Endothelial cell of coronary artery (primary cell): ENCODE data around the gene TFF1. TPM values are rescaled to one million over a fixed set of nuclear protein-coding genes. Genes with fewer than 3 reads are reported as not detected.

Experiments used
- total RNA-seq: library from RNA; depleted of rRNA; stranded (reverse); fragments of >200 nt; gene quantifications from 2 replicates; pipeline ENCODE4 v1.2.3, GENCODE V29; 2014

Gene TFF1
- not detected in 2 replicates for total RNA-seq

GRCh38 chr21:42366292-42367010 lies at the start of gene TFF1:
Gene TFF1, minus strand, starts transcription at chr21:42366535. Its CDS starts 40 bp downstream, at chr21:42366495.

GRCh38 chr21:42403611-42404231 lies 37.4 kb upstream of the TFF1 start, which contains the start of gene UBASH3A:
Gene UBASH3A, plus strand, starts transcription at chr21:42403902. Its CDS starts 44 bp downstream, at chr21:42403946.

GRCh38 chr21:42395905-42396651 lies 29.7 kb upstream of the TFF1 start, which contains the start of gene TMPRSS3:
Gene TMPRSS3, minus strand, starts transcription at chr21:42396052. Its CDS starts 635 bp downstream, at chr21:42395417.

GRCh38 chr21:42350927-42351426 lies 15.4 kb downstream of the TFF1 start, which contains the start of gene TFF2:
Gene TFF2, minus strand, starts transcription at chr21:42350994. Its CDS starts 37 bp downstream, at chr21:42350957.

DNA sequence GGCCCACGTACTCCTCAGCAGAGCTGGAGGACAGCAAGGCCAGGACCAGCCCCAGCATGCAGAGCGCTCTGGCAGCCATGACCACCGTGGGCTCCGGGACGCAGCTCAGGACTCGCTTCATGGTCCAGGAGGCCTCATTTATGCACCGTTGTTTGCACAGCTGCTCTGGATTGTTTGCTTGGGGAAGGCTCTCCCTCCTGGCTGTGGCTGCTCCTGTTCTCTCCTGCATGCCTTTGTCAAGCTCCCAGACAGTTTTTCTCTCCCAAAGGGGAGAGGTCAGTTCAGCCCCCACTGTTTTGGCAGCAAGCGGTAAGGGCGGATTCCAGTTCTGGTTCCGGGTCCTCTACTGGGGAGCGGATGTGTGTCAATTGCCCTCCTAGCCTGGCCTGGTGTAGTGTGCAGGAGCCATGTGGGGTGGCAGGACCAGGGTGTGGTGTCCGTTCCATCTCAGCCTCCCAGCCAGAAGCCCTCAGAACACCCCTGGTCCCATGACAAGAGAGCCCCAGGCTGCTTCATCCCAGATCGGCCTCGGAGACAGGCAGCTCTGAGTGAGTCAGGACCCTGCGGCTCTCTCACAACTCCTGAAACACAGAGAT lies 50.9 kb downstream of the TFF1 start, which contains the start of gene TFF3:
Gene TFF3 (minus strand): TSS at position 114 of the 596 bp plus-strand sequence. CDS start 35 bp downstream, at position 79.

Other genes with a start within 250 kb of the TFF1 start
- gene ABCG1, start 147.4 kb downstream of the TFF1 start, total RNA-seq = 41.6 and 50.8 TPM in 2 replicates
- gene TFF3, start 51.1 kb downstream of the TFF1 start, total RNA-seq = not detected in 2 replicates
- not detected in 2 replicates for gene TFF2, start 15.5 kb downstream of the TFF1 start, total RNA-seq
- gene TMPRSS3, start 29.5 kb upstream of the TFF1 start, total RNA-seq = not detected in 2 replicates
- not detected in 2 replicates for gene UBASH3A, start 37.4 kb upstream of the TFF1 start, total RNA-seq
- gene RSPH1, start 129.7 kb upstream of the TFF1 start, total RNA-seq = 0.09 TPM in 1 of 2 replicates, not detected in the other
- gene SLC37A1, start 147.3 kb upstream of the TFF1 start, total RNA-seq = 6.9 and 7.9 TPM in 2 replicates